Lower lobe of right lung (tissue), 2 donors: ENCODE data around the gene ABCA5. TPM values are rescaled to one million over a fixed set of nuclear protein-coding genes. Genes with fewer than 3 reads are reported as not detected.
"Not testable (repeated sequence)": the region's sequence is repeated elsewhere in the genome, so short reads cannot be mapped to it uniquely, and the experiment has no call there.

Source experiments
- ATAC-seq, 2 donors: fragments of 200-7000 bp; cut with Tn5 transposase; one replicate each; pipeline ENCODE4 v1.9.1; 2020 to 2022; ENCODE audit warnings: mild to moderate bottlenecking in 2 of 2, moderate library complexity in 2 of 2
- DNase-seq: peaks from one replicate; pipeline ENCODE4 v3.0.0-alpha.2; 2020
- H3K27ac ChIP-seq: fragments of 200-600 bp; one replicate; pipeline ENCODE4 v1.8.0; 2022
- H3K27me3 ChIP-seq: fragments of 200-600 bp; one replicate; pipeline ENCODE4 v1.8.0; 2022; ENCODE audit warnings: low read depth
- H3K36me3 ChIP-seq: fragments of 200-600 bp; one replicate; pipeline ENCODE4 v1.8.0; 2022; ENCODE audit warnings: mild to moderate bottlenecking
- H3K4me1 ChIP-seq: fragments of 200-600 bp; one replicate; pipeline ENCODE4 v1.8.0; 2022
- H3K4me3 ChIP-seq: fragments of 200-600 bp; one replicate; pipeline ENCODE4 v1.8.0; 2022; ENCODE audit warnings: mild to moderate bottlenecking
- H3K9me3 ChIP-seq: fragments of 200-600 bp; one replicate; pipeline ENCODE4 v1.8.0; 2022
- CTCF ChIP-seq: fragments of 200-600 bp; IDR thresholded peaks from one replicate; pipeline ENCODE4 v1.8.0; 2022; ENCODE audit warnings: antibody characterized with exemption, mild to moderate bottlenecking
- intact Hi-C: fragments of 100-400 bp; cut with DNase I; formaldehyde crosslinking; loops from one replicate; pipeline ENCODE4 v1.11.0; 2022
- total RNA-seq: library from RNA; stranded (reverse); fragmentation: NEBNext Ultra II Directional; extraction: Animal tissue kit (Norgen Biotek cat#: 25700); gene quantifications from one replicate; pipeline ENCODE4 v1.2.1, GENCODE V29; 2021
- donor health status: DM: no; HTN: yes; CAD: no; lungs with severe emphysema.

Gene ABCA5
- total RNA-seq, 1 donor from 2014 or later, result 20.5 TPM

GRCh38 chr17:69287168-69287567, 39.8 kb downstream of the ABCA5 start:
- TF ChIP-seq CTCF, result no peak
- H3K36me3 ChIP-seq, result peaks cover 59% of the 10 kb centered on the region
- no peak for ATAC-seq

GRCh38 chr17:69286257-69286656, 40.7 kb downstream of the ABCA5 start:
- H3K27me3 ChIP-seq, result no peaks in the 10 kb centered on the region
- no peak for DNase-seq
- TF ChIP-seq CTCF, result no peak
- H3K27ac ChIP-seq, result no peak overlapping the region
- no peaks in the 10 kb centered on the region for H3K4me1 ChIP-seq
- no peak for ATAC-seq
- peaks cover 62% of the 10 kb centered on the region for H3K36me3 ChIP-seq
- no peak overlapping the region for H3K4me3 ChIP-seq
- no peaks in the 10 kb centered on the region for H3K9me3 ChIP-seq
- intact Hi-C loops, result no loop called here

More at GRCh38 chr17:69287168-69287567, 39.8 kb downstream of the ABCA5 start:
- H3K4me1 ChIP-seq, result no peaks in the 10 kb centered on the region
- no peaks in the 10 kb centered on the region for H3K27me3 ChIP-seq
- no peak overlapping the region for H3K4me3 ChIP-seq
- intact Hi-C loops, result no loop called here
- DNase-seq, result no peak
- no peaks in the 10 kb centered on the region for H3K9me3 ChIP-seq
- no peak overlapping the region for H3K27ac ChIP-seq

DNA sequence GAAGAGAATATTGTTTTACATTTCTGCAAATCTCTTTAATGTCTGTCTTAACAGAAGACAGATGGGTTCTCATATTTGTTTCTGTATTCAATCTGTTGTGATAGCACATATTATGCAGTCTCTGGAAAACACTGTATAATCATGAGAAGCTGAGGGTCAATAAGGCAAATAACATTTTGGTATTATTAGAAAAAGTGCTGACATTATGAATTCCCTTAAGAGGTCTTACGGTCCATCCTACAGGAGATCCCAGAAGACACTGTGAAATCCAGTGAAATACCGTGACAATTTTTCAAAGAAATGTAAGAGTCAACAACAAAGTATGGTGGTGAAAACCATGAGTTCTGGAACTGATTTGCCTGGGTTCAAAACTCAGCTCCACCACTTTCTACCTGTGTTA, 42.3 kb downstream of the ABCA5 start:
- intact Hi-C loops, result no loop called here
- no peak for ATAC-seq
- no peak for TF ChIP-seq CTCF
- H3K4me1 ChIP-seq, result no peaks in the 10 kb centered on the region
- no peaks in the 10 kb centered on the region for H3K9me3 ChIP-seq
- no peaks in the 10 kb centered on the region for H3K27me3 ChIP-seq
- H3K27ac ChIP-seq, result no peak overlapping the region
- H3K4me3 ChIP-seq, result no peak overlapping the region
- peaks cover 51% of the 10 kb centered on the region for H3K36me3 ChIP-seq
- no peak for DNase-seq

DNA sequence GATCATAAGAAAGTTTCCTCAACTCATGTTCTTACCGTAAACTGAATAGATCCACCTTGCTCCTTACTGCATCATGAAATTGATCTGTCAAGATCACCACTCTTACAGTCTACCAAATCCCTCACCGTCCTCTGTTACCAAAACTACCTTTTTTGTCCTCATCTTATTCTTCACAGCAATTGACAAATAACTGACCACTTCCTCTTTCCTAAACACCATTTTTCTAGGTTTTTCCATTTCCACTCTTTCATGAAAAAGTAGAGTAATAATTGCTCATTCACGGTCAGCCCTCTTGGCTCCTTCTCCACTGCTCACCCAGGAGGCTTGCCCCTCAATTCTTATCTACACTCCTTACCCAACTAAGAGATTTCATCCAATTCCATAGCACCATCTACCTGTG, 44.9 kb downstream of the ABCA5 start:
- DNase-seq (no peak), ATAC-seq (no peak)
- no peak overlapping the region for H3K27ac ChIP-seq
- H3K36me3 ChIP-seq, result peaks cover 26% of the 10 kb centered on the region
- no peaks in the 10 kb centered on the region for H3K9me3 ChIP-seq
- intact Hi-C loops, result no loop called here
- no peaks in the 10 kb centered on the region for H3K4me1 ChIP-seq
- no peaks in the 10 kb centered on the region for H3K27me3 ChIP-seq
- no peak for TF ChIP-seq CTCF
- no peak overlapping the region for H3K4me3 ChIP-seq

DNA sequence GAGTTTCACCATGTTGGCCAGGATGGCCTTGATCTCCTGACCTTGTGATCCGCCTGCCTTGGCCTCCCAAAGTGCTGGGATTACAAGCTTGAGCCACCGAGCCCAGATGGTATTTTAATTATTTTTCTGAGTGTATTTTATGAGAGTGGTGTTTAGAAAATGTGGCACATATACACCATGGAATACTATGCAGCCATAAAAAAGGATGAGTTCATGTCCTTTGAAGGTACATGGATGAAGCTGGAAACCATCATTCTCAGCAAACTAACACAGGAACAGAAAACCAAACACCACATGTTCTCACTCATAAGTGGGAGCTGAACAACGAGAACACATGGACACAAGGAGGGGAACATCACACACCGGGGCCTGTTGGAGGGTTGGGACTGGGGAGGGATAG, 50.7 kb downstream of the ABCA5 start:
- intact Hi-C loops, H3K4me3 ChIP-seq, DNase-seq, H3K4me1 ChIP-seq, H3K27ac ChIP-seq, ATAC-seq, H3K9me3 ChIP-seq, H3K36me3 ChIP-seq, H3K27me3 ChIP-seq: not testable (repeated sequence)

DNA sequence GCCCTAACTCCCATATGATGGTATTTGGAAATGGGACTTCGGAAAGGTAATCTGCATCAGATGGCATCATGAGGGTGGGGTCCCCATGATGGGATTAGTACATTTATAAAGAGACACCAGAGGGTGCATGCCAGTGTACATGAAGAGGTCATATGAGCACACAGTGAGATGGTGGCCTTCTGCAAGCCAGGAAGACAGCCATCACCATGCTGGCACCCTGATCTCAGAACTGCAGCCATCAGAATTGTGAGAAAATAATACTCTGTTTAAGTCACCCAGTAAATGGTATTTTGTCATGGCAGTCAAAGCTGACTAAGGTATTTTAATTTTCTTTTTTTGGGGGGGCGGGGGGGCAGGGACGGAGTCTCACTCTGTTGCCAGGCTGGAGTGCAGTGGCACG, 51.2 kb downstream of the ABCA5 start:
- ATAC-seq, result no peak
- Histone ChIP-seq H3K36me3 (no peaks in the 10 kb centered on the region), H3K27me3 (no peaks in the 10 kb centered on the region), H3K27ac (no peak overlapping the region), H3K4me1 (no peaks in the 10 kb centered on the region), H3K4me3 (no peak overlapping the region), H3K9me3 (no peaks in the 10 kb centered on the region)
- TF ChIP-seq CTCF, result no peak
- DNase-seq, result no peak
- intact Hi-C loops, result no loop called here
